Endothelial cell (in vitro differentiated cells): ENCODE data around the gene CCNYL1. TPM values are rescaled to one million over a fixed set of nuclear protein-coding genes. Genes with fewer than 3 reads are reported as not detected.

Experiments
- DNase-seq: peaks from one replicate; pipeline ENCODE4 v3.0.0; 2021; ENCODE audit warnings: low spot score
- H3K27ac Mint-ChIP-seq: one replicate; pipeline ENCODE4 v1.8.0; 2021; ENCODE audit warnings: mixed read lengths, inconsistent platforms; ENCODE audit not compliant: unreplicated experiment
- H3K27me3 Mint-ChIP-seq: one replicate; pipeline ENCODE4 v1.8.0; 2021; ENCODE audit warnings: mild to moderate bottlenecking, moderate library complexity, mixed read lengths, inconsistent platforms; ENCODE audit not compliant: unreplicated experiment
- H3K36me3 Mint-ChIP-seq: one replicate; pipeline ENCODE4 v1.8.0; 2021; ENCODE audit warnings: mild to moderate bottlenecking, low read depth, mixed read lengths, inconsistent platforms; ENCODE audit not compliant: unreplicated experiment
- H3K4me1 Mint-ChIP-seq: one replicate; pipeline ENCODE4 v1.8.0; 2021; ENCODE audit warnings: mild to moderate bottlenecking, mixed read lengths, inconsistent platforms; ENCODE audit not compliant: unreplicated experiment
- H3K4me3 Mint-ChIP-seq: one replicate; pipeline ENCODE4 v1.8.0; 2021; ENCODE audit warnings: mild to moderate bottlenecking, mixed read lengths, inconsistent platforms; ENCODE audit not compliant: unreplicated experiment
- H3K9me3 Mint-ChIP-seq: one replicate; pipeline ENCODE4 v1.8.0; 2021; ENCODE audit warnings: mixed read lengths, inconsistent platforms; ENCODE audit not compliant: unreplicated experiment
- total RNA-seq: library from RNA; stranded (reverse); fragmentation: NEBNext Ultra II Directional; extraction: Animal tissue kit (Norgen Biotek cat#: 25700); gene quantifications from one replicate; pipeline ENCODE4 v1.2.1, GENCODE V29; 2021; ENCODE audit not compliant: unreplicated experiment
- TF ChIP-seq, protein P1 (sequence below): fragments of 200-600 bp; sonication (generic); IDR thresholded peaks from one replicate; pipeline ENCODE4 v1.5.0; 2021; ENCODE audit warnings: antibody characterized with exemption; ENCODE audit not compliant: unreplicated experiment

CCNYL1 gene
- total RNA-seq, 1 donor from 2014 or later, result 75.5 TPM

DNA sequence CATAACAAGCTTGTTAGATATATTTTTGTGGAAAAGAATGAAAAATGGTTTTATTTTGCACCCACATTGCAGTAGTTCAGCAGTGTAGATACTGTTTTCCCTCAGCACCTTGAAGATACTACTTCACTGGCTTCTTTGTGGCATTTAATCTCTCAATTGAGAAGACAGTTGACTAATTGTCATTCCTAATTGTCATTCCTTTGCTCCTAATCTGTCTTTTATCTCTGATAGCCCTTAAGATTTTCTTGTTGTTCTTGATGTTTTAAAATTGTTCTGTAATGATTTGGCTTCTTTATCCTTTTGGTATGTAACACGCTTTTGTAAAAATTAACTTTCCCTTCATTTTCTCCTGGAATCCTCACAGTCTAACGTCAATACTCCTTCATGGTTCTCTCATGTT, 38.0 kb upstream of the CCNYL1 start:
- DNase-seq, result no peak
- Mint-ChIP-seq H3K4me3 (no peak overlapping the region), H3K27me3 (peaks cover 1% of the 10 kb centered on the region), H3K4me1 (peaks cover 19% of the 10 kb centered on the region), H3K9me3 (no peaks in the 10 kb centered on the region), H3K27ac (no peak overlapping the region), H3K36me3 (no peaks in the 10 kb centered on the region)
- TF ChIP-seq, protein P1, sequence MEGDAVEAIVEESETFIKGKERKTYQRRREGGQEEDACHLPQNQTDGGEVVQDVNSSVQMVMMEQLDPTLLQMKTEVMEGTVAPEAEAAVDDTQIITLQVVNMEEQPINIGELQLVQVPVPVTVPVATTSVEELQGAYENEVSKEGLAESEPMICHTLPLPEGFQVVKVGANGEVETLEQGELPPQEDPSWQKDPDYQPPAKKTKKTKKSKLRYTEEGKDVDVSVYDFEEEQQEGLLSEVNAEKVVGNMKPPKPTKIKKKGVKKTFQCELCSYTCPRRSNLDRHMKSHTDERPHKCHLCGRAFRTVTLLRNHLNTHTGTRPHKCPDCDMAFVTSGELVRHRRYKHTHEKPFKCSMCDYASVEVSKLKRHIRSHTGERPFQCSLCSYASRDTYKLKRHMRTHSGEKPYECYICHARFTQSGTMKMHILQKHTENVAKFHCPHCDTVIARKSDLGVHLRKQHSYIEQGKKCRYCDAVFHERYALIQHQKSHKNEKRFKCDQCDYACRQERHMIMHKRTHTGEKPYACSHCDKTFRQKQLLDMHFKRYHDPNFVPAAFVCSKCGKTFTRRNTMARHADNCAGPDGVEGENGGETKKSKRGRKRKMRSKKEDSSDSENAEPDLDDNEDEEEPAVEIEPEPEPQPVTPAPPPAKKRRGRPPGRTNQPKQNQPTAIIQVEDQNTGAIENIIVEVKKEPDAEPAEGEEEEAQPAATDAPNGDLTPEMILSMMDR, result no peak

DNA sequence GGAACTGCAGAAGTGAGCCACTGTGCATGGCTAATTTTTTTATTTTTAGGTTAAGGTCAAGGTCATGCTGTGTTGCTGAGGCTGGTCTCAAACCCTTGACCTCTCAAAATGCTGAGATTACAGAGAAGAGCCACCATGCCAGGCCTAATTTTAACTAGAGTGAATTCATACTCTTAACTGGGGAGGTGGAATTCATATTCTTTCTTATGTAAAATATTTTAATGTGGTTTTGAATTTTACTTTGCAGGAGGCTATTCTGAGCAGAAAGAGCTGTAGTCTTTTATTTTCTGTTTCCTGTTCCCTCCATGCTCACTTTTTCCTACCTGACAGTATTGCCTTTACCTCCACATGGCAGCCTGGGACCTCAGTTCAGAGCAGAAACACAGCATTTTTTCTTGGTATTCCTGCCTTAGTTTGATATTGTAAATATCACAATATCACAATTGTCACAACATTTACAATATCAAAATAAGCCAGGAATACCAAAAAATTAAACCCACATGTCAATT, 37.1 kb upstream of the CCNYL1 start:
- Mint-ChIP-seq H3K36me3 (no peaks in the 10 kb centered on the region), H3K4me1 (peaks cover 19% of the 10 kb centered on the region), H3K27ac (no peak overlapping the region), H3K9me3 (no peaks in the 10 kb centered on the region), H3K27me3 (peaks cover 1% of the 10 kb centered on the region), H3K4me3 (no peak overlapping the region)
- DNase-seq, result no peak
- TF ChIP-seq, protein P1, result no peak

DNA sequence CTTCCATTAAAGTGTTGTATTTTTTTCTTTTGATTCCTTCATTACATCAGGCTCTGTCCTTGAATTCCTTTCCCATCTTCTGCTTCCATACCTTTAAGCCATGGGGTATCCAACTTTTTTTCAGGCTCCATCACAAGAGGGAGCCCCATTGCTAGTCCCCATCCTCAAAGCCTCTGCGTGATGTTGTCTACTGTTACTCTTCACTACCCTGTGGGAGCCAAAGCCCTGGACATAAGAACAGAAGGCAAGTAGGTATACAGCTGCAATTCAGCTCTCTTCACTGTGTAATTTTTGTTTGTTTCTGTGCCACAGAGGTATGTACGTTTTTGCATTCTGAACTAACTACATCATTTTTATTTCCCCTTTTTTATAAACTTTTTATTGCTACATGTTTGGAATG, 36.6 kb upstream of the CCNYL1 start:
- Mint-ChIP-seq H3K27ac (peak overlapping the region; percentile 17), H3K27me3 (peaks cover 1% of the 10 kb centered on the region), H3K4me1 (peaks cover 19% of the 10 kb centered on the region), H3K36me3 (no peaks in the 10 kb centered on the region), H3K4me3 (no peak overlapping the region), H3K9me3 (no peaks in the 10 kb centered on the region)
- DNase-seq, result no peak
- TF ChIP-seq, protein P1, result no peak

DNA sequence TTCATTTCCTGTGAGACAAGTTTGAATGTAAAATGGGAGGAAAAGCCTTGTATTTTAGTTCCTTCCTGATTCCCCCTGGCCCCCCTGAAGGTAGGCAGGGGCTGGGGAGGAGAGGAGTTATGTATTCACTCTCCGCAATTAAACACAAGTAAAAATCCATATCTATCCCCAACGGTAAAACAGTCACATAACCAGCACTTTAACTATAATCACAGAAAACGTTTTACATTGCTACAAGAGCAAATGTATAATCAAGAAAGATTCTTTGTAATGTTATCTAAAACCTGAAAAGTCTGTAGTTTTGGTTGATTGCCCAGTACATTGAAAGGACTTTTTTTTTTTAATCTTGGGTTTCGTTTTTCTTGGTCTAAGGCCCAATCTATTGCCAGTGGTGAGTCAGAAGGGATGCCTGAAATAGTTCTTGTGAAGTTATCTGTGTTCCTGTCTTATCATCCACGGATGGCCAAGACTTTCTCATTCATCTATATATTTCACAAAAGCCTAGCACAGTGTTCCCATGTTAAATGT, 34.5 kb upstream of the CCNYL1 start:
- TF ChIP-seq, protein P1, result no peak
- H3K9me3 Mint-ChIP-seq, result no peaks in the 10 kb centered on the region
- no peaks in the 10 kb centered on the region for H3K27me3 Mint-ChIP-seq
- peaks cover 19% of the 10 kb centered on the region for H3K4me1 Mint-ChIP-seq
- no peaks in the 10 kb centered on the region for H3K36me3 Mint-ChIP-seq
- peak overlapping the region; percentile 95 for H3K27ac Mint-ChIP-seq
- no peak overlapping the region for H3K4me3 Mint-ChIP-seq
- no peak for DNase-seq

DNA sequence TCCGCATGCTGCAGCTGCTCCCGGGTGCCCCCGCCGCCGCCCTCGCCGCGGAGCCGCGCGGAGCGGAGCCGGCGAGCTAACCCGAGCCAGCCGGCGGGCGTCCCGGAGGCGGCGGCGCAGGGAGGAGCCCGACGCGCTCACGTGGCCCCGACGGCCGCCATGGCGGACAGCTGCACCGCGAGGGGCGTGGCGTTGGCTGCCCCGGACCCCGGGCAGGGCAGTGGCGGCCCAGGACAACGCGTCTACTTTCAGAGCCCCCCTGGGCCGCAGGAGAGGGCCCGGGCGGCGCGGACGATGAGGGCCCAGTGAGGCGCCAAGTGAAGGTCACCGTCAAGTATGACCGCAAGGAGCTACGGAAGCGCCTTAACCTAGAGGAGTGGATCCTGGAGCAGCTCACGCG, 30.0 kb upstream of the CCNYL1 start:
- no peaks in the 10 kb centered on the region for H3K9me3 Mint-ChIP-seq
- H3K4me3 Mint-ChIP-seq, result no peak overlapping the region
- H3K27me3 Mint-ChIP-seq, result no peaks in the 10 kb centered on the region
- H3K27ac Mint-ChIP-seq, result no peak overlapping the region
- H3K4me1 Mint-ChIP-seq, result peaks cover 6% of the 10 kb centered on the region
- DNase-seq, result no peak
- no peaks in the 10 kb centered on the region for H3K36me3 Mint-ChIP-seq
- TF ChIP-seq, protein P1, result no peak
